Kasumi-1 (cell line): ENCODE results near the gene ITGA3.
"Not testable (repeated sequence)": the region's sequence is repeated elsewhere in the genome, so short reads cannot be mapped to it uniquely, and the experiment has no call there.

Experiments
- DNase-seq, 2 experiments: peaks; one replicate each; lab custom pipeline; 2025; lab: John Stamatoyannopoulos, UW

The ITGA3 gene

DNA sequence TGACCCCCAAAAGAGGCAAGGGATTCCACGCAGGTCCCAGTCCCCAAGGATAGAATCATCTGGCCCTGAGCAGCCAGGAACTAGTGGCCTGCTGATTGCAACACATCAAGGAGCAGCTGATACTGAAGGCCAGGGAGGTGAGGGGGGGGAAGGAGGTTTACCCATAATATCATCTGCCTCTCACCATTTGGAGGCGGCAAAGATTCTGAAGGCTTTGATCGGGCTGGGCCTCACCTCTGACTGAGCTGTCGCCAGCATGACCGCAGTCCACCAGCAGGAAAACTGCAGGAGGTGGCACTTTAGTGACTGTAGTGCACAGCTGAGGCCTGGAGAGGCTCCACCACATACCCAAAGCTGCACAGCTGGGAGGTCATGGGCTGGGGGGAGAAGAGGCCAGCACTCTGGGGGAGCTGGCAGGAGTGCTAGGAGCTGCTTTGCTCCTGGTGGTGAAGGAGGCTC lies 20.5 kb upstream of the ITGA3 start:
- DNase-seq = no peak

DNA sequence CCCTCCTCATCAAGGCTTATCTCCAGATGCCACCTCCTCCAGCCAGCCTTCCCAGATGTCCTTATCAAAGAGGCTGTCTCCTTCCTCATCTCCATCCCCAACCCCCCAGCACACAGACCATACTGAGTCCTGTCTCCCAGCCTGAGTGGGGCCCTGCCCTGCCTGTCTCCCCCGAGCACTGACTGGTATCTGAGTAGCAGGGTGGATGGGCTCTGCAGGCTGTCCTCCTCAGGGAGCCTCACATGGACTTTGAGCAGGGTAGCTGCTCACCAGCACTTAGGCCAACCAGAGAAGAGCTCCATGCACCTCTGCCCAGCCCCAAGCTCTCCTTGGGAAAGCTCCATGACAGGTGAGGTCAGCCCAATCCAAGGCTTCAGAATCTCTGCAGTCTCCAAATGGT lies 20.0 kb upstream of the ITGA3 start:
- DNase-seq = no peak

DNA sequence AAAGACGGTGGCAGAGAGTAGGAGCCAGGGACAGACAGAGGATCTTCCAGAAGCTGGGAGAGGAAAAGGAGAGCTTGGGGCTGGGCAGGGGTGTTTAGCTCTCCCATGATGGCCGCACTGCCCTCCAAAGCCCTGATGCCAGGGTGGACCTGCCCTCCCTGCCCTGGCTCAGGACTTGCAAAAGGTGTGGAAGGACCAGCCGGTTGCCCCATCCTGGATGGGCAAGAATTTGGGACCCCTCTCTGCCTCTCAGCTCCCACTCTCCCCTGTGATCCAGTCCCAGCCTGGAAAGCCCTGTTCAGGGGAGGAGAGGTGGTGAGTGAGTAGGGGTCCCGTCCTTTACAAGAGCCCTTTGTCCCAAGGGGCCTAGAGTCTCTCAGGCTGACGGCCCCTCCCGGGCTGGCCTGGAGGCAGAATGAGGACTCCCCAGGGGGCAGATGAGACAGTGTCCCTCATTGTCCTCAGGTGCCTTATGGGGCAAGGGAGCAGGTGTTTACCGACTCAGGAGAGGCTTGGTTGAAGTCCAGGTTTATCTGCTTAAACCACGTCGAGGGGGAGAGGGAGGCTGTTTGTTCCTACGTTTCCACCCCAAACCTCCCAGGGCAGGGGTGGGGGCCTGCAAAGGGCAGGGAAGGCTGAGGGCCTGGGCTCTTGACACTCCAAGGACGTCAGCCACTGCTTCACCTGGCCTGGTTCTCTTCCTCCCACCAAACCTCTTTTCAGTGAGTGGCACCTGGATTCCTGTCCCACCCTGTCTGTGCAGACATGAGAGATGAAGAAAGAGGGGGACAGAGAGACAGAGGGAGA lies 19.3 kb upstream of the ITGA3 start:
- DNase-seq = no peak

DNA sequence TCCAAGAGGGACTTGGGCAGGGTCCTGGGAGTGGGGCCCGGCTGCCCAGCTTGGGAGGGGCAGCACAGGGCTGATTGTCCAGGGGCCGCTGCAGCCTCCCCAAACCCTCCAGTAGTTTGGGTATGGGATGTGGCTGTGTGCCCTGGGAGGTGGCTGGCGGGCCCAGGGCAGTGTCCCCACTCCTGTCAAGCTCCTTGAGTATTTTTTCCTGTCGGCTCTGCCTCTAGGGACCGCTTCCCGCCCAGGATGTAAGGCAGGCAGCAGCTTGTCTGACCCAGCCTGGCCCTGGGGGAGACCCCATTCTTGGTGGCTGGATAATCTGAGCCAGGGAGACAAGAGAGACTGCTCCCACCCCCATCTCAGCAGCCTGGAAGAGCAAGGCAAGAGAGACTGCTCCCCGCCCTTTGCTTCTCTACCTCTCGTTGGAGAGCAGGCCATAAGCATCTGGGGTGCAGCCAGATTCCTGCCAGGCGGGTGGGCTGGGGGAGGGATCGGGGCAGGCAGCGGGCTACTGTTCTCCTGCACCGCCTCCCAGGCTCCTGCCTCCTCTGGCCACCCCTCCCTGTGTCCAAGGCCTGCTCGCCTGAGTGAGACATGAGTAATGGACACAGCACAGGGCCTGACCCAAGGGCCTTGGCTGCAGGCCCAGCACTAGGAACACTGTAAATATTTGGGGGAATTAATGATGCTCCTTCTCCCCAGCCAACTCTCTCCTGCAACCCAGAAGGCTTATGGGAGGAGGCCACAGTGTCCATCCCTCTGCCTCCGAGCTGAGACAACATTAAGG lies 18.4 kb upstream of the ITGA3 start:
- no peak for DNase-seq

DNA sequence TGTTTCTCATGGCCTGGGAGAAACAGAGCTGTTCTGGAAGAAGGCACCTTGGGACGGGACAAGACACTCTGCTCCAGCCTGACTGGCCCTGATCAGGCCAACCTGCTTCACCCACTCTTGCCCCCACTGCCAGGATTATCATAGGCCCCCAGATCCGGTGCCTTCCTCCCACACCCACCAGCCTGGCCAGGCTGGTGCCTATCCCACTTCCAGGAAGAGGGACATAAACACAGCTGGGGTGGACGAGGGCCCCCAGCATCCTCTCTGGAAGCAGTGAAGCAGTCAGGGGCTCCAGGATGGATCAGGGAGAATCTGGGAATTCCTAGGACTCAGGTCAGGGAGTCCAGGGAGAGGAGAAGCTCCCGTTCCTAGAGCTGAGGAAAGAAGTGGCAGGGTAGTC lies 16.9 kb upstream of the ITGA3 start:
- no peak for DNase-seq

DNA sequence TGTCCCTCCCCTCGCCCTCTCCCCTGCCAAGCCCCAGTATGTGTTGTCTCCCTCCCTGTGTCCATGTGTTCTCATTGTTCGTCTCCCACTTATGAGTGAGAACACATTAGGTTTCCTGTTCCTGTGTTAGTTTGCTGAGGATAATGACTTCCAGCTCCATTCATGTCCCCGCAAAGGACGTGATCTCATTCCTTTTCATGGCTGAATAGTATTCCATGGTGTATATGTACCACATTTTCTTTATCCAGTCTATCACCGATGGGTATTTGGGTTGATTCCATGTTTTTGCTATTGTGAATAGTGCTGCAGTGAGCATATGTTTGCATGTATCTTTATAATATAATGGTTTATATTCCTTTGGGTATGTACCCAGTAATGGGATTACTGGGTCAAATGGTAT lies 15.4 kb upstream of the ITGA3 start:
- not testable (repeated sequence) for DNase-seq

DNA sequence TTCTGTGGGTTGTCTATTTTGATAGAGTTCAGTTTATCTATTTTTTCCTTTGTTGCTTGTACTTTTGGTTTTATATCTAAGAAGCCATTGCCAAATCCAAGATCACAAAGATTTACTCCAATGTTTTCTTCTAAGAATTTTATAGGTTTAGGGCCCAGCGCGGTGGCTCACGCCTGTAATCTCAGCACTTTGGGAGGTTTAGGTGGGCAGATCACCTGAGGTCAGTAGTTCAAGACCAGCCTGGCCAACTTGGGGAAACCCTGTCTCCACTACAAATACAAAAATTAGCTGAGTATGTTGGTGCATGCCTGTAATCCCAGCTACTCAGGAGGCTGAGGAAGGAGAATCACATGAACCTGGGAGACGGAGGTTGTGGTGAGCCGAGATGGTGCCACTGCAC lies 13.7 kb upstream of the ITGA3 start:
- no peak for DNase-seq

DNA sequence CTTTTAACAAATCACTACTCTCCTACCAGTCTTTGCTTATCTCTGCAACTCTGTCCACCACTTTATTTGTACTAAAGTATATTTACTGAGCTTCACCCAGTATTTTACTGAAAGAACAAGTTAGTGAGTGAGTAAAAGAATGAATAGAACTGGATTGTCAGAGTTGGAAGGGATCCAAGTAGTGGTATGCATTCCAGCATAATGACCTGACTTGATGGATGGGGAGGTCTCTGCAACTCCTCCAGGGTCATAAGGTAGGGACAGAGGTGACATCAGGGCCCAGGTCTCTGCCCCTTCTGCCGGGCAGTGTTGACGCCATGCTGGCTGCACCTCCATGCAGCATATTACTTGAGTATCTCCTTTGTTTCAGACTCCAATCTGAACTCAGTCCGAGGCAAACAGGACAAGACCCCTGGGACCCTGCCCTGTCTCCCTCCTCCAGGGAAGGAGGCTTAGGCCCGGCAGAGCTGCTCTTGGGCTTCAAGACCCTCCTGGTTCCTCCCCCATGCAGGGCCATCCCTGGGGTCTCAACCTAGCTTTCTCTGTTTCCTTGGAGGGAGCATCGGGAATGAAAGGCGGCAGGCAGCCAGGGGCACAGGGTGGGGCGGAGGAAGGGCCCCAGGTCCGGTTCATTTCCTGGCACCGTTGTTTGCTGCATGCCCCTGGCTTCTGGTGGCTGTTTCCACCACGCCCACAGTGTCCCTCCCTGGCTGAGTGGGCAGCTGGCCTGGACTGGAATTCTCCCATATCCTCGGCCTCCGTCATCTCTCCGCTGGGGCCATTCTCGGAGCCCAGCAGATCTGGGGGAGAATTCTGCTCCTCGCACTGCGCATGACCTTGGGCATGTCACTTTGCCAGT lies 12.4 kb upstream of the ITGA3 start:
- DNase-seq = no peak

DNA sequence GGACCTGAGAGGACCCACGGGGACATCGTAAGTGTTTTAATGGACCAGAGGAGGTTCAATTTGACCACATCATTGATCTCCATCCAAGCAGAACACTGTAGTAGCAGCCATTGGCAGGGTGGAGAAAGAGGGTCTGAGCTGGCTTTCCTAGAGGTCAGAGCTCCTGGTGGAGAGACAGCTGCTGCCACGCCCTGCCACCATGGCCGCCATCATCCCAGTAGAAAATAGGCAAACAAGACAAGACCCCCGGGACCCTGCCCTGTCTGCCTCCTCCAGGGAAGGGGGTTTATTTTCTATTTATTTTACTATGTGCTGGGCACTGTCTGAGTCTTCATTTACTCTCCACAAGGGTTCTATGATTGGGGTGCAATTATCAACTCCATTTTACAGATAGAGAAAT lies 11.4 kb upstream of the ITGA3 start:
- DNase-seq = no peak

DNA sequence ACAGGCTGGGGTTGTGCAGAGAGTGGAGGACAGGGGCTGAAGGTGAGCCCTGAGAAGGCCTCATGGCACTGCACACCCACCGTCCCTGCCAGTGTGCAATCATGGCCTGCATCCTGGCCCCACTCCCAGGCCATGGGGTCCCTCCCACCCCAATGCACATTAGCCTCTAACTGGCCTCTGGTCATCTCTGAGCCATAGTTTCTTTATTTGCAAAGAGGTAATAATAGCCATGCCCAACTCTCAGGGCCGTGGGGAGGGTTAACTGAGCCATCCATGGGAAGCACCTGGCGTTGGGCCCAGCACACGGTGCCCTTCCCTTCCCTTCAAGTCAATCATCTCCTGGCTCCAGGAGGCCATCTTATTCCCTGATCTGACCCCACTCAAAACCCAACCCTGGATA lies 10.8 kb upstream of the ITGA3 start:
- no peak for DNase-seq

DNA sequence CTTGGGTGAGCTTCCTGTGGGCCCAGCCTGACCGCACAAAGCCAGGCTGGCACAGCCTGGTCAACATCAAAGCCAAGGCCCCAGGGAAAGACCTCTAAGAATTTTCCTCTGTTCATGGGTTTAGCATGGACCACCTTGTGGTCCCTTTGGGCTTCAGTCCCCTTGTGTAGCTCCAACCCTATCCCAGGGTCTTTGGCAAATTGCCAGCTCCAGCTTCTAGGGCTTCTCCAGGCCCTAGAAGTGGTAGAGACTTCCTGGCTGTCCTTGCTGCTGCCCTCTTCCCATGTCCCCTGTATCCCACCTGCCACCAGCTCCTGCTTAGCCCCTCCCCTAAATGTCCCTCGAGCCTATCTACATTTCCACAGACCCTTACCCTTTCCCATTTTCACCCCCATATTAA lies 9.7 kb upstream of the ITGA3 start:
- DNase-seq = no peak

DNA sequence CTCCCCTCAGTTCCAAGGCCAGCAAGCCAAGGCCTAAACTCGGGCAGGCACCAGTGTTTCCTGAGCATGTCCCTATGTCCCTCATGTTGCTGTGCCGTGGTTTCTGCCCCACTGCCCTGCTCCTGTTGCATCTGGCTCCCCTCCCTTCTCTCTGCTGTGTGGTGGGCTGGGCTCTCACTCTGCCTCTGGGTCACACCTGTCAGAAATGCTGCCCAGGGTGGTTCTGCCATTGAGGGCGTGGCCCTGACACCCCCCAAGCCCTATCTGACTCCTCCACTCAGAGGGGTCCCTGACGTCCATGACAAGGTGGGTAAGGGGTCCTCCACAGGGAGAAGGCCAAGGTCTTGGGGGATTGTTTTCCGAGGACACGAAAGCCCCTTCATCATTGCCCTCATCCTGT lies 9.2 kb upstream of the ITGA3 start:
- DNase-seq = no peak

DNA sequence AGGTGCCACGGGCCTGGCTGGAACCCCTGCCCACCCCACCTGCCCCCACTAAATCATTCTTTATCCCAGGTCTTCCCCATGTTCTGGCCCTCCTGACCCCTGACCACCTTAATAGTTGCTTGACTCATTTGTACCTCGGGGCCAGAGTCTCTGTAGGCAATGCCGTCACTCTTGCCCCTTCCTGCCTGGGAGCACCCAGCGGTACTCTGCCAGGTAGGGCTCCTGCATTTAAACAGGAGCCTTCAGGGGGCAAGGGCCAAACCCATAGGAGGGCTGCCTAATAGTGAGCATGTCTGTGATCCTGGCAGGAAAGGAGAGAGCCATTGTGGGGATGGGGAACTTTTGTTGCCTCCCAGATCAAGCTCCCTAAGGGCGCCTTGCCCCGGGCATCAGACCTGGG lies 8.8 kb upstream of the ITGA3 start:
- DNase-seq = no peak

DNA sequence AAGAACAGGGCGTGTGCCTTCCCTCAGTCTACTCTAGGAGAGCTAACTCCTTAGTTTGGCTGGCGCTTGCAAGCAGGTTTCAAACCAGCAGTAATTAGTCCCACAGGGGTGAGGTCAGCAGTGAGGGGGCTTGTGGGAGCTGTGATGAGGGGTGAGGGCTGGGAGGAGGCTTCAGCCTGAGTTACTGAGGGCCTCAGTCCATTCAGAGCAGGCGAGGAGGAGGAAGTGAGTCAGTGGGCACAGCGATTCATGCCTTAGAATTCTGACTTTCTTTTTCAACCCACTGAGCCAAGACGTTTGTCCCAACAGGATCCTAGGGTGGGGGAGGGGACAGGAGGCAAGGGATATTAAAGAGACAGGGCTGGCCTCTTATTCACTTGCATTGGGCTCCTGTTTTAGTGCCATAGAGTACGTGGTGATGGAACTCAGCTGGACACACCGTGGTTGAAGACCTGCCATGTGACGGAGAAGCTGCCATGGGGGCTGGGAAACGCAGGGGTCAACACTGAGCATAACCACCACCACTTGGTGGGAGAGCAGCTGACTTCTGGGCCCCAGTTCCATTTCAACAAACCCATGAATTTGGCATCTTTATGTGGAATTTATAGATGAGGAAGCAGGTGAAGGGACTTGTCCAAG lies 8.3 kb upstream of the ITGA3 start:
- DNase-seq = peak; percentile 40 to 50

DNA sequence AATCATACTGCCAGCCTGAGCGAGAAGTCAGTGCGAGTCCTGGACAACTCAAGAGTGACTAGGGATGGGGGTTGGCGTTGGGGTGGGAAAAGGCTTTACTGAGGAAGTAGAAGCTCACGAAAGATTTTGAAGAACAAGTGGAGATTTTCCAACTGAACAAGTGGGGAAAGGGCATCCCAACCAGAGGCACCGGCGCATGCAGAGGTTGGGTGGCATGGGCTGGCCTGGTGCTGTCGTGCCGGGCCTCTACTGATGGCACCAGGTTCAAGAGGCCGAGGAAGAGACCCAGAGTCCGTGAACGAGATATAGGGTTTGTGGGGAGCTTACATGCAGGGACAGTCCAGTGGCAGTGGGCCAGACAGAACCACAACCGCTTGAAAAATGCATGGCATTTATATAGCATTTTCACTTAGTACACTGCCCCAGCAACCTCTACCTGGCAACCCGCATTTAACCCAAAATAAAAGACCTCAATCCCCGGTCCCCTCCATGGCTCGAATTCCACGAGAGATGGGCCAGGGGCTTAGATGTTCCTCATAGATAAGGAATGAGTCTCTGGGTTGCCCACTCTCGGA lies 7.7 kb upstream of the ITGA3 start:
- DNase-seq = no peak

DNA sequence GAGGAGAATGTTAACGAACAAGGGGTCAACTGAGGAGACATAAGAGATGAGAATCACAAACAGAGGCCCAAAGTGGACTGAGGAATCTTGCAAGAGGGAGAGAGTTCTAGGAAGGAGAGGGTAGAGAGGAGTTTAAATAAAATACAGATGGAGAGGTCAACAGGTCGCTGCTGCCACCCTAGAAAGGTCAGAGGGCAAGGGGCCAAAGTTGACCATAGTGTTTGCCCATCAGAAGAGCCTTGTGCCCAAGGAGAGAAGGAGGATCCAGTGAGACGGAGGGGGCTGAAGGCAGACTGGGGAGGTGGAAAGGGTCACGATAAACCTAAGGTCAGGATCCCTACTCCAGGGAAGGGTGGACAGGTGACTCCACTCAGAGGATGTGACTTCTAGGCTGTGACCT lies 6.9 kb upstream of the ITGA3 start:
- no peak for DNase-seq

DNA sequence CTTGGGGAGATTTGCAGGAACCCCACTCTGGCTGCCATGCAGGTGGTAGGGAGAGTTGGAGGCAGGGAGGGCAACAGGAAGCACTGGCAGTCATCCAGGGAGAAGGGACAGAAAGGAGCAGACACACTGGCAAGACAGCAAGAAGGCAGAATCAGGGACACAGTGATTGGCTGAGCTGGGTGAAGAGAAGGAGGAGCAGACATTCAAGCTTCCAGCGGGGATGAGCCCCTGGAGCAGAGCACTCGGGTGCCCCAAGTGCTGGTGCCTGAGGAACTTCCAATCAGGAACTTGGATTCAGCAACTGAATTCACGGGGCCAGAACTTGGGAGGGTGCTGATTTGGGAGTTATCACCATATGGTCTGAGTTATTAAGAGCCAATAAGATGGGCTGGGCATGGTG lies 6.3 kb upstream of the ITGA3 start:
- DNase-seq = no peak

DNA sequence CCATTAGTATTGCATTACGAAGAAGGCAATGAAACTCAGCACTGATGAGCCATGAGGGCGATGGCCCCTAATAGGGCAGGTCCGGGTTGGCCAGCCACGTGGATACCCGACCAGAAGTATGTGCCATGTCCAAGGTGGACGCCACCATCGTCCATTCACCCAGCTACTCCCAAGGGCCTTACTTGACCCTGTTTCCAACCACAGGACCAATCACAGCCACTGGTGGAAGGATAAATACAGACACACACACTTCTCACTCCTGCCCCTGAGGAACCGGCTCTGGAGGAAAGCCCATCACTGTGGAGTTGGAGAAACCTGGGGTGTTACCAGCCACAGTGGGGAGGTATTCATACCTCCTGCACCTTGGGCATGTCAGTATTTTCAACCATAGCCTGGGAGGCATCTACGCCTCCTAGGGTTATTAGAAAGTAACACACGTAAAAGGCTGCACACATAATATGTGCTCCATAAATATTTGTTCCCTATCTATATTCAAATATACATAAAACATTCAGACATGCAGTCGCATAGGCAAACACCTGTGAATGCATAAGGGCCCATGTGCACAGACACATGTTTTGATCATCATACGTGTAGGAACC lies 5.4 kb upstream of the ITGA3 start:
- DNase-seq = no peak

DNA sequence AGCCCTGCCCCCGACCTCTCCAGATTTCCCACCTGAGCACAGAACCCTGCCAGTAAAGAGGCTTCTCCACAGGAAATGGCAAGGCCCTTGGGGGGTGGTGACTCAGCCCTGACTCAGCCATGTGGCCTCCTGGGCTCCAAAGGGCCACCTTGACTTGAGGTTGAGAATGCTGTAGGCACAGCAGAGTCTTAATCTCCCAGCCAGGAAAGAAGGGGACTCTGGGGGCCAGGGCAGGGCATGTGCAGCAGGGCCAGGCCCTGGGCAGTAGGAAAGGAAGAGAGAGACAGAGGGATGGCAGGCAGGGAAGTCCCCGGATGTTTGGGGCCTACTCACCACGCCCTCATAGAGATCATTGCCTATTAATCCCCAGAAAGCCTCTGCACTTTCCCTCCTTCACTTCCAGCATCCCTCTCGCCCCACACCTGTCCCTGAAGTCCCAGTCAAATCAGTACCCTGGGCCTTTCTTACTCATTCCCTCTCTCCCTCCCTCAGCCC lies 4.8 kb upstream of the ITGA3 start:
- DNase-seq = no peak

DNA sequence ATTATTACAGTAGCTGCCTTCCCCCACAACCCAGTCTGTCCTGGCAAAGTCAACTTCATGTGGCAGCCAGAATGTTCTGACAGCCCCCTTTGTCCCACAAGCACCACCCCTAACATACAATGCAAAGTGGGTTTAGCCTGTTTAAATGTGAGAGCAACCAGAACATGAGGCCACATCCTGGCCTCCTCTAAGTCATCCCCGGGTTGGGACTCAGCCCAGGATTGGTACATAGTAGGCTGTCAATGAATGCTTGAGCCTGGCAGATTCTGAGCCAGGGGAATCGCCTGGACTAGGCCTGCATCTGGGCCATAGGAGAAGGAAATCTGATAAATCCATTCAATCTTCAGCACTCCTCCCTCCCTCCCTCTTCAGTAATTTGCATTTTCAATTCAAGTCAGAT lies 4.3 kb upstream of the ITGA3 start:
- DNase-seq = no peak

DNA sequence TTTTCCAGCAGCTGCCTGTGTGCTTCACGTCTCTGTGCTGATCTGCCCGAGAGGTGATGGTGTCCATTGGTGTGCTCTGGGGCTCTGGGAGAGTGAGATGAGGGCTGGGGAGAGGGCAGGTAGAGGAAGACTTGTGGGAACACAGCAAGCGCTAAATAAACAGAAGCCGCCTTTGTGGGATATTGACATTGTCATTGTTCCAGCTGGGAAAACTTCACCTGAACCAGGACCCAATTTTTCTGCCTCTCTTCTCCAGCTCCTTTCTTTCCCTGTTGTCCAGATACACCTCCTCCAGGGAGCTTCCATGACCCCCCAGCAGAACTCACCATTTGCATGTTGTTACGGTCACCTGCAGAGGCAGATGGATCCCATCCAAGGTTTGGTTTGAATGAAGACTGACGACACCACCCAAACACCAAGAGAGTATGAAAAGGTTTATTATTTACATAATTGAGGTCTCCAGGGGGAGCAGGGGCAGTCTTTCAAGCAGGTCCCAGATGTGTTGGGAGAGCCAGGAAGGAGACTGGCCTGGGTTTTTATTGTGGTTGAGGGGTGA lies 3.6 kb upstream of the ITGA3 start:
- no peak for DNase-seq
